Calu3 (cell line): Measurements from ENCODE around the gene SLC35A3. TPM values are rescaled to one million over a fixed set of nuclear protein-coding genes. Genes with fewer than 3 reads are reported as not detected.

ENCODE experiments used
- BruUV-seq: library from RNA; stranded (reverse); fragments of 400-500 nt; replicated peaks from 2 replicates; lab custom pipeline; 2021; lab: Mats Ljungman, UMichigan
- CTCF ChIA-PET: fragments of 300-600 bp; sonication (Branson Sonifier 250); formaldehyde crosslinking; loops from one replicate; lab custom pipeline; 2022; ENCODE audit warnings: antibody characterized with exemption; lab: Charles Lee
- DNase-seq: peaks from one replicate; pipeline ENCODE4 v3.0.0; 2022
- H3K27ac Mint-ChIP-seq: one replicate; pipeline ENCODE4 v1.8.0; 2022; ENCODE audit warnings: mixed read lengths; ENCODE audit not compliant: unreplicated experiment
- H3K27me3 Mint-ChIP-seq: one replicate; pipeline ENCODE4 v1.8.0; 2022; ENCODE audit warnings: mixed read lengths; ENCODE audit not compliant: unreplicated experiment
- H3K36me3 Mint-ChIP-seq: one replicate; pipeline ENCODE4 v1.8.0; 2022; ENCODE audit warnings: mild to moderate bottlenecking, moderate library complexity, mixed read lengths; ENCODE audit not compliant: insufficient read depth, unreplicated experiment
- H3K4me1 Mint-ChIP-seq: one replicate; pipeline ENCODE4 v1.8.0; 2022; ENCODE audit warnings: mild to moderate bottlenecking, low read depth, mixed read lengths; ENCODE audit not compliant: unreplicated experiment
- H3K4me3 Mint-ChIP-seq: one replicate; pipeline ENCODE4 v1.8.0; 2022; ENCODE audit warnings: mild to moderate bottlenecking, low read depth, moderate library complexity, mixed read lengths; ENCODE audit not compliant: unreplicated experiment
- H3K9me3 Mint-ChIP-seq: one replicate; pipeline ENCODE4 v1.8.0; 2022; ENCODE audit warnings: low read depth, mixed read lengths; ENCODE audit not compliant: unreplicated experiment
- intact Hi-C: fragments of 100-400 bp; cut with micrococcal nuclease; formaldehyde crosslinking; loops from one replicate; pipeline ENCODE4 v1.10.0; 2022; ENCODE audit not compliant: unreplicated experiment
- total RNA-seq: library from RNA; stranded (reverse); gene quantifications from 2 replicates; pipeline ENCODE4 v1.2.3, GENCODE V29; 2022
- TF ChIP-seq, protein P1 (sequence below): fragments of 200-600 bp; IDR thresholded peaks from one replicate; pipeline ENCODE4 v1.8.0; 2022; ENCODE audit warnings: antibody characterized with exemption; ENCODE audit not compliant: unreplicated experiment

SLC35A3 gene
- total RNA-seq, 1 experiment from 2014 or later = 31.2 TPM

DNA sequence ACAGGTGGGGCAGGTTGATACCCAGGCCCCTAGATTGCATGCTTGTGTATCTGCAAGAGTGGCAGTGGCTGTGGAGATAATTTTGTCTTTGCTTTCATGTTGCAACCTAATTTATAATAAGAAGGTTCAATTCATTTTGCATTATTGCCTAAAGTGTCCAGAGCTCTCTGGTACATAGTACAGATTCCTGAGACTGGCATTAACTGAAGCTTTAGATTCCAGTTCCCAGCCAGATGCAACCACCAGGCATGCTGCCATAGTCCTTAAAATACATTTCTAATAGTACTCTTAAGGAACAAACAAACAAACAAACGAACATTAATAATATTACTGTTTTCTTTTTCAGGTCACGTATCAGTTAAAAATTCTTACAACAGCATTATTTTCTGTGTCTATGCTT, 36.9 kb downstream of the SLC35A3 start:
- no peak overlapping the region for H3K27ac Mint-ChIP-seq
- H3K4me3 Mint-ChIP-seq = no peak overlapping the region
- CTCF ChIA-PET = no interaction called here
- no TSS peak for BruUV-seq
- no peak for DNase-seq
- no peaks in the 10 kb centered on the region for H3K27me3 Mint-ChIP-seq
- no peaks in the 10 kb centered on the region for H3K9me3 Mint-ChIP-seq
- intact Hi-C loops = no loop called here
- TF ChIP-seq, protein P1, sequence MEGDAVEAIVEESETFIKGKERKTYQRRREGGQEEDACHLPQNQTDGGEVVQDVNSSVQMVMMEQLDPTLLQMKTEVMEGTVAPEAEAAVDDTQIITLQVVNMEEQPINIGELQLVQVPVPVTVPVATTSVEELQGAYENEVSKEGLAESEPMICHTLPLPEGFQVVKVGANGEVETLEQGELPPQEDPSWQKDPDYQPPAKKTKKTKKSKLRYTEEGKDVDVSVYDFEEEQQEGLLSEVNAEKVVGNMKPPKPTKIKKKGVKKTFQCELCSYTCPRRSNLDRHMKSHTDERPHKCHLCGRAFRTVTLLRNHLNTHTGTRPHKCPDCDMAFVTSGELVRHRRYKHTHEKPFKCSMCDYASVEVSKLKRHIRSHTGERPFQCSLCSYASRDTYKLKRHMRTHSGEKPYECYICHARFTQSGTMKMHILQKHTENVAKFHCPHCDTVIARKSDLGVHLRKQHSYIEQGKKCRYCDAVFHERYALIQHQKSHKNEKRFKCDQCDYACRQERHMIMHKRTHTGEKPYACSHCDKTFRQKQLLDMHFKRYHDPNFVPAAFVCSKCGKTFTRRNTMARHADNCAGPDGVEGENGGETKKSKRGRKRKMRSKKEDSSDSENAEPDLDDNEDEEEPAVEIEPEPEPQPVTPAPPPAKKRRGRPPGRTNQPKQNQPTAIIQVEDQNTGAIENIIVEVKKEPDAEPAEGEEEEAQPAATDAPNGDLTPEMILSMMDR = no peak
- no peaks in the 10 kb centered on the region for H3K4me1 Mint-ChIP-seq
- no peaks in the 10 kb centered on the region for H3K36me3 Mint-ChIP-seq

- Mint-ChIP-seq H3K36me3 (no peaks in the 10 kb centered on the region), H3K9me3 (no peaks in the 10 kb centered on the region), H3K4me1 (no peaks in the 10 kb centered on the region), H3K4me3 (no peak overlapping the region), H3K27me3 (no peaks in the 10 kb centered on the region), H3K27ac (no peak overlapping the region)
- CTCF ChIA-PET = no interaction called here
- DNase-seq = no peak
- intact Hi-C loops = no loop called here
- BruUV-seq = no TSS peak
- TF ChIP-seq, protein P1 = no peak
Measured at GRCh38 chr1:100009458-100009857, 39.7 kb downstream of the SLC35A3 start.

DNA sequence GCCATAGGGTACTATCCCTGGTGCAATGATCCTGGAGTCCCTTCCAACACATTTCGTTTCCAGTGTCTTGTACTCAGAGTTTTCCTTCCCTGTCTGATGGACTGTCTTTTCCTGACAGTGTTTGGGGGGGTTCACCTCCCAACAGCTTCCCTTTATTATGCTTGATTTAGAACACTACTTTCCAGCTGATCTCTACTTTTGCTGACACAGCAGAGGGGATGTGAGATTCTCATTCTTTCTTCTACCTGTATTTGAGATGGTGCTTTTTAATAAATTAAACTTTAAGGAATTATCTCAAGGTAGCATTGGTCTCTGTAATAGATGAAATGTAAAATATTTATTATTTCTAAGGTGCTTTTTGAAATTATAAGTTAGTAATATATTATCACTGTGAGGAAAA, 41.0 kb downstream of the SLC35A3 start:
- no peak for DNase-seq
- Mint-ChIP-seq H3K4me3 (no peak overlapping the region), H3K4me1 (no peaks in the 10 kb centered on the region), H3K27ac (no peak overlapping the region), H3K36me3 (no peaks in the 10 kb centered on the region), H3K9me3 (no peaks in the 10 kb centered on the region), H3K27me3 (no peaks in the 10 kb centered on the region)
- CTCF ChIA-PET = no interaction called here
- BruUV-seq = no TSS peak
- TF ChIP-seq, protein P1 = no peak
- intact Hi-C loops = no loop called here

DNA sequence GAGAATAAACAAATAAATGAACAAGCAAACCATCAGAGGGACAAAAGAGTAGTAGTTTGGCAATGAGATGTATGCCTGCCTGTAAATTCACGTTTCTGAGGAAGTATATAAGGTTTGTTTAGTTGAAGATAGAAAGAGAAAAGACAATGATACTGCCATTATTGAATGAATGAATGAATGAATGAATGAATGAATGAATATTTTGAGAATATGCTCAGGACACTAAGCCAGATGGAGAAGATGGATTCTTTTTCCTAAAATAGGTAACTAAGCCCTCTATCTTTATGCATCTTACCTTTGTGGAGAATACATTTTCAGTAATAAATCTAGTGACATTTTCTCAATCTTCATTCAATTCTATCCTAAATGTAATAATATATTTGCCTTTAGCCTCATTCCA, 49.4 kb downstream of the SLC35A3 start:
- intact Hi-C loops = no loop called here
- H3K27me3 Mint-ChIP-seq = no peaks in the 10 kb centered on the region
- no peak overlapping the region for H3K27ac Mint-ChIP-seq
- CTCF ChIA-PET = no interaction called here
- no peak overlapping the region for H3K4me3 Mint-ChIP-seq
- no TSS peak for BruUV-seq
- TF ChIP-seq, protein P1 = no peak
- H3K4me1 Mint-ChIP-seq = no peaks in the 10 kb centered on the region
- H3K9me3 Mint-ChIP-seq = no peaks in the 10 kb centered on the region
- no peaks in the 10 kb centered on the region for H3K36me3 Mint-ChIP-seq
- no peak for DNase-seq
